ENCODE measurements around the gene GNAT3.

The GNAT3 gene

DNA sequence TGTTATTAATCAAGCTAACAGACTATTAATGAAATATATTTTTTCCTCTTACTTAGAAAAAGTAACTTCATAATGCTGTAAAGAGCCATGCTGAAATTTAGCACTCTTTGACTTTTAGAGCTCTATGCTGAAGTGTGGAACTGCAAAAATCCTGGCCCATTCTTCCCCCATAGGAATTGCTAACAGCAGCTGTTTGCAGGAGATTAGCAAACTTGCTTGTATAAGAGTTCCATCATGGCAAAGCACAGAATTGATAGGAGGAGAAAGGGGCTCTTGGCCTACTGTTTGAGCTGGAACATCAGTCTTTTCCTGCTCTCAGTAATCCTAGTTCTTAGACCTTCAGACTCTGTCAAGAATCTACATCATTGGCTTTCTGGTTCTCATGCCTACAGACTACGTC, 18.3 kb upstream of the GNAT3 start:
- TF ChIP-seq, protein P1, sequence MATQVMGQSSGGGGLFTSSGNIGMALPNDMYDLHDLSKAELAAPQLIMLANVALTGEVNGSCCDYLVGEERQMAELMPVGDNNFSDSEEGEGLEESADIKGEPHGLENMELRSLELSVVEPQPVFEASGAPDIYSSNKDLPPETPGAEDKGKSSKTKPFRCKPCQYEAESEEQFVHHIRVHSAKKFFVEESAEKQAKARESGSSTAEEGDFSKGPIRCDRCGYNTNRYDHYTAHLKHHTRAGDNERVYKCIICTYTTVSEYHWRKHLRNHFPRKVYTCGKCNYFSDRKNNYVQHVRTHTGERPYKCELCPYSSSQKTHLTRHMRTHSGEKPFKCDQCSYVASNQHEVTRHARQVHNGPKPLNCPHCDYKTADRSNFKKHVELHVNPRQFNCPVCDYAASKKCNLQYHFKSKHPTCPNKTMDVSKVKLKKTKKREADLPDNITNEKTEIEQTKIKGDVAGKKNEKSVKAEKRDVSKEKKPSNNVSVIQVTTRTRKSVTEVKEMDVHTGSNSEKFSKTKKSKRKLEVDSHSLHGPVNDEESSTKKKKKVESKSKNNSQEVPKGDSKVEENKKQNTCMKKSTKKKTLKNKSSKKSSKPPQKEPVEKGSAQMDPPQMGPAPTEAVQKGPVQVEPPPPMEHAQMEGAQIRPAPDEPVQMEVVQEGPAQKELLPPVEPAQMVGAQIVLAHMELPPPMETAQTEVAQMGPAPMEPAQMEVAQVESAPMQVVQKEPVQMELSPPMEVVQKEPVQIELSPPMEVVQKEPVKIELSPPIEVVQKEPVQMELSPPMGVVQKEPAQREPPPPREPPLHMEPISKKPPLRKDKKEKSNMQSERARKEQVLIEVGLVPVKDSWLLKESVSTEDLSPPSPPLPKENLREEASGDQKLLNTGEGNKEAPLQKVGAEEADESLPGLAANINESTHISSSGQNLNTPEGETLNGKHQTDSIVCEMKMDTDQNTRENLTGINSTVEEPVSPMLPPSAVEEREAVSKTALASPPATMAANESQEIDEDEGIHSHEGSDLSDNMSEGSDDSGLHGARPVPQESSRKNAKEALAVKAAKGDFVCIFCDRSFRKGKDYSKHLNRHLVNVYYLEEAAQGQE (IDR thresholded peaks at IDR 0.05; ENCODE audit: insufficient replicate concordance, low read depth), result no peak
- no peak for TF ChIP-seq GABPA (IDR thresholded peaks at IDR 0.05; ENCODE audit: low read depth)
- TF ChIP-seq, protein P2, sequence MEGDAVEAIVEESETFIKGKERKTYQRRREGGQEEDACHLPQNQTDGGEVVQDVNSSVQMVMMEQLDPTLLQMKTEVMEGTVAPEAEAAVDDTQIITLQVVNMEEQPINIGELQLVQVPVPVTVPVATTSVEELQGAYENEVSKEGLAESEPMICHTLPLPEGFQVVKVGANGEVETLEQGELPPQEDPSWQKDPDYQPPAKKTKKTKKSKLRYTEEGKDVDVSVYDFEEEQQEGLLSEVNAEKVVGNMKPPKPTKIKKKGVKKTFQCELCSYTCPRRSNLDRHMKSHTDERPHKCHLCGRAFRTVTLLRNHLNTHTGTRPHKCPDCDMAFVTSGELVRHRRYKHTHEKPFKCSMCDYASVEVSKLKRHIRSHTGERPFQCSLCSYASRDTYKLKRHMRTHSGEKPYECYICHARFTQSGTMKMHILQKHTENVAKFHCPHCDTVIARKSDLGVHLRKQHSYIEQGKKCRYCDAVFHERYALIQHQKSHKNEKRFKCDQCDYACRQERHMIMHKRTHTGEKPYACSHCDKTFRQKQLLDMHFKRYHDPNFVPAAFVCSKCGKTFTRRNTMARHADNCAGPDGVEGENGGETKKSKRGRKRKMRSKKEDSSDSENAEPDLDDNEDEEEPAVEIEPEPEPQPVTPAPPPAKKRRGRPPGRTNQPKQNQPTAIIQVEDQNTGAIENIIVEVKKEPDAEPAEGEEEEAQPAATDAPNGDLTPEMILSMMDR (IDR thresholded peaks at IDR 0.05; ENCODE audit: insufficient read depth, low read length), result no peak
- no peak for TF ChIP-seq SPI1 (IDR thresholded peaks at IDR 0.05; ENCODE audit: borderline replicate concordance, low read depth)
- no peak for TF ChIP-seq POLR2AphosphoS5 (IDR thresholded peaks at IDR 0.05; ENCODE audit: low read depth)
- no peak for DNase-seq (ENCODE audit: low read depth in 1 of 2, low spot score in 1 of 2)

DNA sequence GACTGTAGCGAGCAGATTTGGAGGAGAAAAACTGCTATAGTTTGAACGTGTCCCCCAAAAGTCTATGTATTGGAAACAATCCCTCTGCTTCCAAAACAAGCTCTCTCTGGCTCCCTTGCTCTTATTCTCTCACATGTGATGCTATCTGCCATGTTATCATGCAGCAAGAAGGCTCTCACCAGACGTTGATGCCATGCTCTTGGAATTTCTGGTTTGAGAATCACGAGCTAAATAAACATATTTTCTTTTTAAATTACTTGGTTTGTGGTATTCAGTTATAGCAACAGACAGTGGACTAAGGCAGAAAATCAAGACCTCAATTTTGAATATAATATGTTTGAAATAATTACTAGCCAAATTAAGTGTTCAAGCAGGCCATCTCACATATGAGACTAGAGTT, 17.5 kb upstream of the GNAT3 start:
- H3K27me3 ChIP-seq (ENCODE audit: insufficient read depth, poor library complexity, severe bottlenecking), result no peaks in the 10 kb centered on the region
- H3K27ac ChIP-seq (replicated peaks), result no peak overlapping the region

More for the DNA sequence above, 18.3 kb upstream of the GNAT3 start:
- H3K27me3 ChIP-seq (ENCODE audit: insufficient read depth, poor library complexity, severe bottlenecking), result no peaks in the 10 kb centered on the region
- H3K27ac ChIP-seq (replicated peaks), result no peak overlapping the region
- no peak overlapping the region for H3K4me3 ChIP-seq (replicated peaks; ENCODE audit: insufficient read depth, low read length)

DNA sequence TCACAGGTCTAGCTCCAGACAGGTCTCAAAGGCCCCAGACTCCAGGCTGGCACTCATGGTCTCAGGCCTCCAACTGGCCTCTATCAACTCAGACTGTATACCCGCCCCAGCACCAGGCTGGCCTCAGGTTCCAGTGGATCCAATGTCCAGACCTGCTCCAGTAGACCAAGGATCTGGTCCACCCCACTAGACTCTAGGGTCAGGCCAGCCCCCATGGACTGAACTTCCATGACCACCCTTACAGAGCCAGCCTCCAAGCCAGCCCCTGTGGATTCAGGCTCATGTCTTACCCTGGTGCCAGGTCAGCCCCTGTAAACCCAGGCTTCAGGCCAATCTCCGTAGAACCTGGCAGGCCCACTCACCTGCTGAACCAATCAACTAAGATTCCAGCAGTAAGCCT, 16.8 kb upstream of the GNAT3 start:
- DNase-seq (ENCODE audit: low read depth in 1 of 2, low spot score in 1 of 2), result no peak
- Histone ChIP-seq H3K27me3 (ENCODE audit: insufficient read depth, poor library complexity, severe bottlenecking) (no peaks in the 10 kb centered on the region), H3K4me3 (replicated peaks; ENCODE audit: insufficient read depth, low read length) (no peak overlapping the region), H3K27ac (replicated peaks) (no peak overlapping the region)
- TF ChIP-seq SPI1 (IDR thresholded peaks at IDR 0.05; ENCODE audit: borderline replicate concordance, low read depth) (no peak), GABPA (IDR thresholded peaks at IDR 0.05; ENCODE audit: low read depth) (no peak), POLR2AphosphoS5 (IDR thresholded peaks at IDR 0.05; ENCODE audit: low read depth) (no peak)
- TF ChIP-seq, protein P2 (IDR thresholded peaks at IDR 0.05; ENCODE audit: insufficient read depth, low read length), result no peak
- TF ChIP-seq, protein P1 (IDR thresholded peaks at IDR 0.05; ENCODE audit: insufficient replicate concordance, low read depth), result no peak

More for the DNA sequence above, 17.5 kb upstream of the GNAT3 start:
- TF ChIP-seq, protein P1 (IDR thresholded peaks at IDR 0.05; ENCODE audit: insufficient replicate concordance, low read depth), result no peak
- TF ChIP-seq GABPA (IDR thresholded peaks at IDR 0.05; ENCODE audit: low read depth), result no peak
- TF ChIP-seq, protein P2 (IDR thresholded peaks at IDR 0.05; ENCODE audit: insufficient read depth, low read length), result no peak
- no peak for TF ChIP-seq POLR2AphosphoS5 (IDR thresholded peaks at IDR 0.05; ENCODE audit: low read depth)
- no peak for TF ChIP-seq SPI1 (IDR thresholded peaks at IDR 0.05; ENCODE audit: borderline replicate concordance, low read depth)
- no peak for DNase-seq (ENCODE audit: low read depth in 1 of 2, low spot score in 1 of 2)
- H3K4me3 ChIP-seq (replicated peaks; ENCODE audit: insufficient read depth, low read length), result no peak overlapping the region
